Activated CD8-positive, alpha-beta memory T cell treated with anti-CD3 and anti-CD28 coated beads, Interleukin-2, amount 50 U/mL, for 24 hours (primary cell): ENCODE measurements around the gene NUMB.

ENCODE experiments used
- DNase-seq: peaks from one replicate; pipeline ENCODE4 v3.0.0-alpha.2; 2020; ENCODE audit errors: extremely low read depth

Gene NUMB

GRCh38 chr14:73261075-73261474 is 197.3 kb downstream of the NUMB start:
- DNase-seq, result no peak

- no peak for DNase-seq
Observed at GRCh38 chr14:73260574-73260973, 197.8 kb downstream of the NUMB start.

GRCh38 chr14:73259837-73260236 is 198.5 kb downstream of the NUMB start:
- no peak for DNase-seq

GRCh38 chr14:73258845-73259611 is 199.3 kb downstream of the NUMB start:
- DNase-seq, result no peak

GRCh38 chr14:73258076-73258475 is 200.3 kb downstream of the NUMB start:
- DNase-seq, result no peak

GRCh38 chr14:73255693-73256225 is 202.6 kb downstream of the NUMB start:
- DNase-seq, result no peak

- DNase-seq, result no peak
Observed at GRCh38 chr14:73255005-73255400, 203.3 kb downstream of the NUMB start.

- DNase-seq, result no peak
Observed at GRCh38 chr14:73254247-73255004, 203.9 kb downstream of the NUMB start.

GRCh38 chr14:73253721-73254120 is 204.6 kb downstream of the NUMB start:
- no peak for DNase-seq

- no peak for DNase-seq
Observed at GRCh38 chr14:73253323-73253610, 205.1 kb downstream of the NUMB start.

- no peak for DNase-seq
Observed at GRCh38 chr14:73252491-73253322, 205.6 kb downstream of the NUMB start.

GRCh38 chr14:73251516-73252215 is 206.7 kb downstream of the NUMB start:
- DNase-seq, result no peak

GRCh38 chr14:73250781-73251500 is 207.4 kb downstream of the NUMB start:
- no peak for DNase-seq

GRCh38 chr14:73250317-73250713 is 208.0 kb downstream of the NUMB start:
- no peak for DNase-seq

GRCh38 chr14:73249564-73250316 is 208.6 kb downstream of the NUMB start:
- DNase-seq, result no peak

GRCh38 chr14:73249108-73249507 is 209.2 kb downstream of the NUMB start:
- DNase-seq, result no peak

- no peak for DNase-seq
Observed at GRCh38 chr14:73248108-73248868, 210.1 kb downstream of the NUMB start.

- no peak for DNase-seq
Observed at GRCh38 chr14:73246387-73247150, 211.8 kb downstream of the NUMB start.
